Right lobe of liver (tissue), 4 donors: ENCODE measurements around the gene CAT.

Experiments used
- POLR2A ChIP-seq: fragments of 450-650 bp; IDR thresholded peaks from one replicate; pipeline ENCODE4 v1.6.1; 2017; ENCODE audit warnings: antibody characterized with exemption, mild to moderate bottlenecking
- TF ChIP-seq, protein P1 (sequence below), 4 donors: fragments of 200-600 bp in 3 of 4; fragments of 450-650 bp in 1 of 4; IDR thresholded peaks; one replicate each; pipeline versions ENCODE4 v1.5.1 to v1.8.0; 2016 to 2022; ENCODE audit warnings: antibody characterized with exemption in 4 of 4, mild to moderate bottlenecking in 2 of 4
- donor health status: DM: no; HTN: no; CAD: no.
- donor health status: DM: no; HTN: no; CAD: no.
- donor health status: DM: no; HTN: yes; CAD: no.

DNA sequence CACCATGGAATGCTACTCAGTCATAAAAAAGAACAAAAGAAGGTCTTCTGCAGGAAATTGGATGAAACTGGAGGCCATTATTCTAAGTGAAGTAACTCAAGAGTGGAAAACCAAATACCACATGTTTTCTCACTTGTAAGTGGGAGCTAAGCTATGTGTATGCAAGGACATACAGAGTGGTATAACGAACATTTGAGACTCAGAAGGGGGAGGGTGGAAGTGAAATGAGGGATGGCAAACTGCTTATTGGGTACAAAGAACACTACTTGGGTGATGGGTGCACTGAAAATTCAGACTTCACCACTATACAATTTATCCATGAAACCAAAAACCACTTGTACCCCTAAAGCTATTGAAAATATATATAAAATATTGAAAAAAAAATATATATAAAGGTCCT, 13.4 kb upstream of the CAT start:
- TF ChIP-seq, protein P1, sequence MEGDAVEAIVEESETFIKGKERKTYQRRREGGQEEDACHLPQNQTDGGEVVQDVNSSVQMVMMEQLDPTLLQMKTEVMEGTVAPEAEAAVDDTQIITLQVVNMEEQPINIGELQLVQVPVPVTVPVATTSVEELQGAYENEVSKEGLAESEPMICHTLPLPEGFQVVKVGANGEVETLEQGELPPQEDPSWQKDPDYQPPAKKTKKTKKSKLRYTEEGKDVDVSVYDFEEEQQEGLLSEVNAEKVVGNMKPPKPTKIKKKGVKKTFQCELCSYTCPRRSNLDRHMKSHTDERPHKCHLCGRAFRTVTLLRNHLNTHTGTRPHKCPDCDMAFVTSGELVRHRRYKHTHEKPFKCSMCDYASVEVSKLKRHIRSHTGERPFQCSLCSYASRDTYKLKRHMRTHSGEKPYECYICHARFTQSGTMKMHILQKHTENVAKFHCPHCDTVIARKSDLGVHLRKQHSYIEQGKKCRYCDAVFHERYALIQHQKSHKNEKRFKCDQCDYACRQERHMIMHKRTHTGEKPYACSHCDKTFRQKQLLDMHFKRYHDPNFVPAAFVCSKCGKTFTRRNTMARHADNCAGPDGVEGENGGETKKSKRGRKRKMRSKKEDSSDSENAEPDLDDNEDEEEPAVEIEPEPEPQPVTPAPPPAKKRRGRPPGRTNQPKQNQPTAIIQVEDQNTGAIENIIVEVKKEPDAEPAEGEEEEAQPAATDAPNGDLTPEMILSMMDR (IDR thresholded peaks at IDR 0.05), result no peak
- no peak for TF ChIP-seq POLR2A
